ENCODE results near the gene ELANE. TPM values are rescaled to one million over a fixed set of nuclear protein-coding genes. Genes with fewer than 3 reads are reported as not detected.
A peak's percentile ranks its signal among the peaks of the same experiment; 100 is the strongest.
"Not testable (repeated sequence)": the region's sequence is repeated elsewhere in the genome, so short reads cannot be mapped to it uniquely, and the experiment has no call there.

ELANE gene
- polyA plus RNA-seq, 1 donor: 0.09 TPM

DNA sequence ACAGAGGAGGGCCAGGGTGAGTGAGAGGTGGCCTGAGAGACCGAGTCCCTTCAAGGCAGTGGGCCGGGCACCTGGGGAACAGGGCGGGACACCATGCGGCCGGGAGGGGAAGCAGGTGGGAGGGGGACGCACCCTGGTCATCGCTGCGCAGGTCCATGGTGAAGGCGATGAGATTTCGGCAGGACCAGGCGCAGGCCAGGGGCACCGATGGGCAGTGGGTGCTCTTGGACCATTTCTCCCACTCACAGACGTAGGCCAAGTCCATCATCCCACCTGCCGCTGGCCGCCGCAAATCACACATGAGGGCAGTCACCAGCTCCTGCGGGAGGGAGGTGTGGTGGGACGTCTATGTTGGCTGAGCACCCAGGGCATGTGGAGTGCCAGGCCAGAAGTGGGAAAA is 38.7 kb downstream of the ELANE start:
- DNase-seq: no peak
- no peak overlapping the region for H3K27ac ChIP-seq (ENCODE audit: low read length)

DNA sequence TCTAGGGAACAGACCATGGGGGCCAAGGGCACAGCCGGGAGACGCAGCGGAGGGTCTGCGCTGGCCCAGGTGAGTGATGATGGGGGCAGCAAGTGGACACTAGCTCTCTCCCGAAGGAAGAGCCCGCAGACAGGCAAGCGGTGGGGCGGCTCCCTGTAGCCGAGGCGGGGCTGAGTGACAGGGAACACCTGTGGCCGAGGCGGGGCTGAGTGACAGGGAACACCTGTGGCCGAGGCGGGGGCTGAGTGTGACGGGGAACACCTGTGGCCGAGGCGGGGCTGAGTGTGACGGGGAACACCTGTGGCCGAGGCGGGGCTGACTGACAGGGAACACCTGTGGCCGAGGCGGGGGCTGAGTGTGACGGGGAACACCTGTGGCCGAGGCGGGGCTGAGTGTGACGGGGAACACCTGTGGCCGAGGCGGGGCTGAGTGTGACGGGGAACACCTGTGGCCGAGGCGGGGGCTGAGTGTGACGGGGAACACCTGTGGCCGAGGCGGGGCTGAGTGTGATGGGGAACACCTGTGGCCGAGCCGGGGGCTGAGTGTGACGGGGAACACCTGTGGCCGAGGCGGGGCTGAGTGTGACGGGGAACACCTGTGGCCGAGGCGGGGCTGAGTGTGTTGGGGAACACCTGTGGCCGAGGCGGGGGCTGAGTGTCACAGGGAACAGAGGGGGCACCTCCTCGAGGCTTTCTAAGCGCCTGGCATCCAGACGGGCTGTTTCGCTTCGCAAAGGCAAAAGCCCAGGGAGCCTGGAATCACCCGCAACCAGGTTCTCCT is 39.5 kb downstream of the ELANE start:
- peaks cover 11% of the 10 kb centered on the region for H3K4me1 ChIP-seq (ENCODE audit: control insufficient read depth, insufficient read depth, low read length)
- H3K9me3 ChIP-seq (ENCODE audit: control insufficient read depth, low read depth, low read length); H3K27me3 ChIP-seq (ENCODE audit: control insufficient read depth, insufficient read depth, low read length): not testable (repeated sequence)
- H3K27ac ChIP-seq (ENCODE audit: low read length): peak overlapping the region; percentile 77
- WGBS (ENCODE audit: insufficient coverage, low lambda C conversion rate): no CpG with 5 or more reads among the region's 50 CpGs
- H3K36me3 ChIP-seq (ENCODE audit: control insufficient read depth, insufficient read depth, low read length): peaks cover 28% of the 10 kb centered on the region
- peak overlapping the region; percentile 88 for H3K4me3 ChIP-seq (ENCODE audit: low read length)
- DNase-seq: peak in 1 of 2 donors; percentile 45

More for the DNA sequence above, 38.7 kb downstream of the ELANE start:
- Histone ChIP-seq H3K4me3 (ENCODE audit: low read length) (no peak overlapping the region), H3K9me3 (ENCODE audit: control insufficient read depth, low read depth, low read length) (no peaks in the 10 kb centered on the region), H3K27me3 (ENCODE audit: control insufficient read depth, insufficient read depth, low read length) (no peaks in the 10 kb centered on the region), H3K4me1 (ENCODE audit: control insufficient read depth, insufficient read depth, low read length) (peaks cover 11% of the 10 kb centered on the region), H3K36me3 (ENCODE audit: control insufficient read depth, insufficient read depth, low read length) (peaks cover 36% of the 10 kb centered on the region)
- no CpG with 5 or more reads among the region's 18 CpGs for WGBS (ENCODE audit: insufficient coverage, low lambda C conversion rate)

DNA sequence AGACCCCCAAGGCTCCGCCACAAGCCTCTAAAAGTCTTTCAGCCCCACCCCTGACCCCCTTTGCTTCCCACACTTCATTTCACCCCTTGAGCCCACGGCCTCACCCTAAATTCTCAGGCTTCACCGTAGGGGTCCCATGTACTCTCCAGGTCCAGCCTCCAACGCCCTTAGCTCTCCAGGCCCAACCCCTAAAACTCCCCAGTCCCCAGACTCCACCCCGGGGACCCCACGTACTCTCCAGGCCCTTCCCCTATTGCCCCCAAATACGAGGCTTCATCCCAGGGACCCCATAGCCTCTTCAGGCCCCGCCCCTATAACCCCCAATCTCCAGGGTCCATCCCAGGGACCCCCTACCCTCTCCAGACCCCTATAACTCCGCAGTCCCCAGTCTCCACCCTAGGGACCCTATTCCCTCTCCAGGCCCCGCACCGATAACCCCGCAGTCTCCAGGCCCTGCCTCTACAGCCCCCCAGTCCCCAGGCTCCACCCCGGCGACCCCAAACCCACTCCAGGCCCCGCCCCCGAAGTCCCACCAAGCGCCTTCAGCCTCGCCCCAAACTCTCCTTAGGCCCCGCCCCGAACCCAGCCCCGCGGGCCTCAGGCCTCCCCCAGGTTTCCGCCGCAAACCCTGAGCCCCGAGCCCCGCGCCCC is 40.3 kb downstream of the ELANE start:
- no peak for DNase-seq
- Histone ChIP-seq H3K4me3 (ENCODE audit: low read length) (peak overlapping the region; percentile 88), H3K36me3 (ENCODE audit: control insufficient read depth, insufficient read depth, low read length) (peaks cover 34% of the 10 kb centered on the region), H3K27ac (ENCODE audit: low read length) (peak overlapping the region; percentile 77), H3K27me3 (ENCODE audit: control insufficient read depth, insufficient read depth, low read length) (no peaks in the 10 kb centered on the region), H3K9me3 (ENCODE audit: control insufficient read depth, low read depth, low read length) (no peaks in the 10 kb centered on the region), H3K4me1 (ENCODE audit: control insufficient read depth, insufficient read depth, low read length) (peaks cover 11% of the 10 kb centered on the region)
- WGBS (ENCODE audit: insufficient coverage, low lambda C conversion rate): no CpG with 5 or more reads among the region's 27 CpGs

GRCh38 chr19:892894-893689 is 41.0 kb downstream of the ELANE start, which contains the start of the genes MED16 and RNU6-9:
Gene MED16 (minus strand): TSS chr19:893187. CDS start chr19:891131, 2,056 bp downstream.
Gene RNU6-9 (plus strand): TSS chr19:893484.
- DNase-seq: peak; percentile 94 to 95
- peaks cover 11% of the 10 kb centered on the region for H3K4me1 ChIP-seq (ENCODE audit: control insufficient read depth, insufficient read depth, low read length)
- no peaks in the 10 kb centered on the region for H3K27me3 ChIP-seq (ENCODE audit: control insufficient read depth, insufficient read depth, low read length)
- H3K27ac ChIP-seq (ENCODE audit: low read length): peak within 1 kb of the TSS; percentile 77
- no peaks in the 10 kb centered on the region for H3K9me3 ChIP-seq (ENCODE audit: control insufficient read depth, low read depth, low read length)
- H3K4me3 ChIP-seq (ENCODE audit: low read length): peak within 1 kb of the TSS; percentile 88
- peaks cover 31% of the 10 kb centered on the region for H3K36me3 ChIP-seq (ENCODE audit: control insufficient read depth, insufficient read depth, low read length)
- WGBS (ENCODE audit: insufficient coverage, low lambda C conversion rate): no CpG with 5 or more reads among the region's 69 CpGs

DNA sequence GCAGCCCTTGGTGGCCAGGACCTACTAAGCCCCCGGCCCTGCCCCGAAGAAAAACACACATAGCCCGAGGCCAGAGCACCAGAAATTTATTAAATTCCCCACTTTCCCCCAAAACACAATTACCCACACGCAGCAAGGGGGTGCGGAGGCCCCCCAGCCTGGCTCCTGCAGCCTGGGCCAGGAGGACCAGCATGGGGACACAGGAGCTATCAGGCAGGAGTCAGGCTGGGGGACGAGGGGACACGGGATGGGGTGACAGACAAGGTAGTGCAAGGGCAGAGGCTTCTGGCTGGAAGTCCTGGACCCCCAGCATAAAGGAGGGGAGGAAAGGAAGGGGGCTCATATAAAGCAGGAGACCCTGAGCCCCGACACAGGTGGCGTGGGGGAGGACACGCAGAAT is 44.3 kb downstream of the ELANE start:
- Histone ChIP-seq H3K4me1 (ENCODE audit: control insufficient read depth, insufficient read depth, low read length) (peaks cover 5% of the 10 kb centered on the region), H3K27ac (ENCODE audit: low read length) (no peak overlapping the region), H3K9me3 (ENCODE audit: control insufficient read depth, low read depth, low read length) (peaks cover 4% of the 10 kb centered on the region), H3K27me3 (ENCODE audit: control insufficient read depth, insufficient read depth, low read length) (no peaks in the 10 kb centered on the region), H3K36me3 (ENCODE audit: control insufficient read depth, insufficient read depth, low read length) (peaks cover 27% of the 10 kb centered on the region), H3K4me3 (ENCODE audit: low read length) (no peak overlapping the region)
- no CpG with 5 or more reads among the region's 10 CpGs for WGBS (ENCODE audit: insufficient coverage, low lambda C conversion rate)
- no peak for DNase-seq

DNA sequence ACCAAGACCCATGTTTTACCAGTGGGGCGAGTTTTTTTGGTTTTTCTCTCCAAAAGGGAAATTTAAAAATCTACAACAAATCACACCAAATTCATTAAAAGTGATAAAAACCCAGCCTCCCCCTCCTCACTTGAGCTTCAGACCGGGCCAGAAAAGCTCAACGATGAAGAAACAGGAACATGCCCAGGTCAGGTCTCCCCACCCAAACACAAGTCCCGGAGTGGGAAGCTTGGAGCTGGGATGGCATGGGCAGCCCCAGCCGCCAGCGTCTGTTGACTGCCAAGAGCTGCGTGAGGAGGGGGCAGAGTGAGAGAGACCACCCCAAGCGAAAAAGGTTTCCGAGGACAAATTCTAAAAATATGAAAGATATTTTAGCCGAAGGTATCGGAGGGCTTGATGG is 44.9 kb downstream of the ELANE start:
- 100% methylated on average over 3 of the region's 11 CpGs for WGBS (ENCODE audit: insufficient coverage, low lambda C conversion rate)
- peaks cover 32% of the 10 kb centered on the region for H3K36me3 ChIP-seq (ENCODE audit: control insufficient read depth, insufficient read depth, low read length)

GRCh38 chr19:897442-898039 is 45.4 kb downstream of the ELANE start:
- no peak for DNase-seq
- Histone ChIP-seq H3K4me3 (ENCODE audit: low read length) (no peak overlapping the region), H3K27me3 (ENCODE audit: control insufficient read depth, insufficient read depth, low read length) (no peaks in the 10 kb centered on the region), H3K36me3 (ENCODE audit: control insufficient read depth, insufficient read depth, low read length) (peaks cover 34% of the 10 kb centered on the region), H3K9me3 (ENCODE audit: control insufficient read depth, low read depth, low read length) (peaks cover 4% of the 10 kb centered on the region), H3K4me1 (ENCODE audit: control insufficient read depth, insufficient read depth, low read length) (no peaks in the 10 kb centered on the region), H3K27ac (ENCODE audit: low read length) (no peak overlapping the region)
- no CpG with 5 or more reads among the region's 26 CpGs for WGBS (ENCODE audit: insufficient coverage, low lambda C conversion rate)

More for the DNA sequence above, 44.9 kb downstream of the ELANE start:
- peaks cover 4% of the 10 kb centered on the region for H3K9me3 ChIP-seq (ENCODE audit: control insufficient read depth, low read depth, low read length)
- H3K27ac ChIP-seq (ENCODE audit: low read length): no peak overlapping the region
- peaks cover 2% of the 10 kb centered on the region for H3K4me1 ChIP-seq (ENCODE audit: control insufficient read depth, insufficient read depth, low read length)
- no peak overlapping the region for H3K4me3 ChIP-seq (ENCODE audit: low read length)
- no peaks in the 10 kb centered on the region for H3K27me3 ChIP-seq (ENCODE audit: control insufficient read depth, insufficient read depth, low read length)
- DNase-seq: no peak

- Histone ChIP-seq H3K4me3 (ENCODE audit: low read length) (no peak overlapping the region), H3K27ac (ENCODE audit: low read length) (no peak overlapping the region), H3K9me3 (ENCODE audit: control insufficient read depth, low read depth, low read length) (peaks cover 4% of the 10 kb centered on the region), H3K36me3 (ENCODE audit: control insufficient read depth, insufficient read depth, low read length) (peaks cover 34% of the 10 kb centered on the region), H3K4me1 (ENCODE audit: control insufficient read depth, insufficient read depth, low read length) (no peaks in the 10 kb centered on the region), H3K27me3 (ENCODE audit: control insufficient read depth, insufficient read depth, low read length) (no peaks in the 10 kb centered on the region)
- no CpG with 5 or more reads among the region's 20 CpGs for WGBS (ENCODE audit: insufficient coverage, low lambda C conversion rate)
- DNase-seq: no peak
Observed at GRCh38 chr19:898663-899062, 46.6 kb downstream of the ELANE start.

- Histone ChIP-seq H3K27ac (ENCODE audit: low read length) (no peak overlapping the region), H3K36me3 (ENCODE audit: control insufficient read depth, insufficient read depth, low read length) (peaks cover 34% of the 10 kb centered on the region), H3K4me3 (ENCODE audit: low read length) (no peak overlapping the region), H3K27me3 (ENCODE audit: control insufficient read depth, insufficient read depth, low read length) (no peaks in the 10 kb centered on the region), H3K4me1 (ENCODE audit: control insufficient read depth, insufficient read depth, low read length) (no peaks in the 10 kb centered on the region), H3K9me3 (ENCODE audit: control insufficient read depth, low read depth, low read length) (peaks cover 4% of the 10 kb centered on the region)
- no CpG with 5 or more reads among the region's 32 CpGs for WGBS (ENCODE audit: insufficient coverage, low lambda C conversion rate)
- DNase-seq: no peak
Observed at GRCh38 chr19:899336-900042, 47.4 kb downstream of the ELANE start.

Data from large intestine (tissue), 3 donors.